CD4-positive, alpha-beta T cell treated with Interleukin-4 for 4 hours (primary cell): ENCODE data around the gene IQCF6.
"Not testable (repeated sequence)": the region's sequence is repeated elsewhere in the genome, so short reads cannot be mapped to it uniquely, and the experiment has no call there.

Experiments used
- DNase-seq: peaks from one replicate; pipeline ENCODE4 v3.0.0-alpha.2; 2020

The IQCF6 gene

GRCh38 chr3:51779137-51779536 lies at the start of gene IQCF6:
Gene IQCF6 (minus strand): TSS chr3:51779237. CDS start chr3:51779224, 13 bp downstream.
- DNase-seq = no peak

GRCh38 chr3:51828297-51828696 lies 49.3 kb upstream of the IQCF6 start:
- DNase-seq = no peak

- DNase-seq = no peak
Measured at GRCh38 chr3:51819709-51820406, 40.8 kb upstream of the IQCF6 start.

GRCh38 chr3:51819151-51819550 lies 40.1 kb upstream of the IQCF6 start:
- DNase-seq = no peak

GRCh38 chr3:51817375-51817774 lies 38.3 kb upstream of the IQCF6 start:
- DNase-seq = no peak

- DNase-seq = no peak
Measured at GRCh38 chr3:51816723-51817122, 37.7 kb upstream of the IQCF6 start.

- no peak for DNase-seq
Measured at GRCh38 chr3:51815614-51816013, 36.6 kb upstream of the IQCF6 start.

- DNase-seq = no peak
Measured at GRCh38 chr3:51814034-51814433, 35.0 kb upstream of the IQCF6 start.

- no peak for DNase-seq
Measured at GRCh38 chr3:51813539-51813938, 34.5 kb upstream of the IQCF6 start.

- DNase-seq = no peak
Measured at GRCh38 chr3:51808934-51809333, 29.9 kb upstream of the IQCF6 start.

GRCh38 chr3:51802106-51802703 lies 23.2 kb upstream of the IQCF6 start:
- no peak for DNase-seq

GRCh38 chr3:51800750-51801125 lies 21.7 kb upstream of the IQCF6 start:
- DNase-seq = no peak

- peak; percentile 67 for DNase-seq
Measured at GRCh38 chr3:51799879-51800749, 21.1 kb upstream of the IQCF6 start.

- no peak for DNase-seq
Measured at GRCh38 chr3:51798411-51798963, 19.4 kb upstream of the IQCF6 start.

GRCh38 chr3:51796854-51797253 lies 17.8 kb upstream of the IQCF6 start:
- no peak for DNase-seq

GRCh38 chr3:51794206-51794605 lies 15.2 kb upstream of the IQCF6 start:
- DNase-seq = no peak

GRCh38 chr3:51792206-51792605 lies 13.2 kb upstream of the IQCF6 start:
- no peak for DNase-seq

- no peak for DNase-seq
Measured at GRCh38 chr3:51789437-51789836, 10.4 kb upstream of the IQCF6 start.

GRCh38 chr3:51787576-51787975 lies 8.5 kb upstream of the IQCF6 start:
- not testable (repeated sequence) for DNase-seq

- no peak for DNase-seq
Measured at GRCh38 chr3:51786267-51786666, 7.2 kb upstream of the IQCF6 start.

- no peak for DNase-seq
Measured at GRCh38 chr3:51778554-51778953, 483 bp downstream of the IQCF6 start.

GRCh38 chr3:51777985-51778384 lies 1.1 kb downstream of the IQCF6 start:
- DNase-seq = no peak

GRCh38 chr3:51773529-51774056 lies 5.4 kb downstream of the IQCF6 start:
- no peak for DNase-seq
